SH-SY5Y (cell line): ENCODE data around the gene GOLGB1.

Source experiments
- GATA2 ChIP-seq: IDR thresholded peaks from 2 replicates; pipeline ENCODE4 v1.6.1; 2011; ENCODE audit warnings: mild to moderate bottlenecking, low read depth, low read length
- GATA3 ChIP-seq: IDR thresholded peaks from 2 replicates; pipeline ENCODE4 v1.6.1; 2011; ENCODE audit warnings: low read depth, mild to moderate bottlenecking, low read length, moderate library complexity

DNA sequence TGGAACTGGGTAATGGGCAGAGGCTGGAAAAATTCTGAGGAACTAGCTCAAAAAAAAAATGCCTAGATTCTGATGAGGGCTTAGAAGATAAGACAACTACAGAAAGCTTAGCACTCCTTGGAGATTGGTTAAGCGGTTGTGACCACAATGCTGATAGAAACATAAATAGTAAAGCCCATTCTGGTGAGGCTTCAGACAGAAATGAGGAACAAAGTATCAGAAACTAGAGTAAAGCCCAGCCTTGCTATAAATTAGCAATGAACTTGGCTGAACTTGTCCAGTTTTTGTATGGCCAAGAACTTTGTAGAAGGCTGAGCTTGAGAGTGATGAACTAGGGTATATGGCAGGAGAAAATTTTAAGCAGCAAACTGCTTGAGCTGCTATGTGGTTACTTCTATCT, 25.4 kb downstream of the GOLGB1 start:
- no peak for TF ChIP-seq GATA2
- no peak for TF ChIP-seq GATA3
